ENCODE results near the gene GPRC5C. TPM values are rescaled to one million over a fixed set of nuclear protein-coding genes. Genes with fewer than 3 reads are reported as not detected.
A peak's percentile ranks its signal among the peaks of the same experiment; 100 is the strongest.

GPRC5C gene
- total RNA-seq, 4 donors from 2014 or later, result 11.5 to 29.0 (median 16.0) TPM

DNA sequence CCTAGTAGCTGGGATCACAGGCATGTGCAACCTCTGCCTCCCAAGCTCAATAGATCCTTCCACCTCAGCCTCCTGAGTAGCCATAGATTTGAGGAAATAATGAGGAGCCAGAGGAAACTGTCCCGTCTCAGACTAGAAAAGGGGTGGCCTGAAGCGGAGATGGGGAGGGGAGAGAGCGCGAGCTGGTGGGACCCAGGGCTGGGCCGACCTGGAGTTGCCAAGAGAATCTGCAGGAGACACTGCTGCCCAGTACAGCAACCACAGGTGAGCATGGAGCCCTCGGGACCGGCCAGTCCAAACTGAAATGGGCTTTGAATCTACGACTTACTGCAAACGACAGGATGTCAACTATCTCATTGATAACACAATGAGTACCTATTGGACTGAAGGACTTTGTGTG, 58.8 kb downstream of the GPRC5C start:
- DNase-seq (ENCODE audit: low spot score) (no peak), ATAC-seq (ENCODE audit: low FRiP score) (no peak)
- TF ChIP-seq, protein P1, sequence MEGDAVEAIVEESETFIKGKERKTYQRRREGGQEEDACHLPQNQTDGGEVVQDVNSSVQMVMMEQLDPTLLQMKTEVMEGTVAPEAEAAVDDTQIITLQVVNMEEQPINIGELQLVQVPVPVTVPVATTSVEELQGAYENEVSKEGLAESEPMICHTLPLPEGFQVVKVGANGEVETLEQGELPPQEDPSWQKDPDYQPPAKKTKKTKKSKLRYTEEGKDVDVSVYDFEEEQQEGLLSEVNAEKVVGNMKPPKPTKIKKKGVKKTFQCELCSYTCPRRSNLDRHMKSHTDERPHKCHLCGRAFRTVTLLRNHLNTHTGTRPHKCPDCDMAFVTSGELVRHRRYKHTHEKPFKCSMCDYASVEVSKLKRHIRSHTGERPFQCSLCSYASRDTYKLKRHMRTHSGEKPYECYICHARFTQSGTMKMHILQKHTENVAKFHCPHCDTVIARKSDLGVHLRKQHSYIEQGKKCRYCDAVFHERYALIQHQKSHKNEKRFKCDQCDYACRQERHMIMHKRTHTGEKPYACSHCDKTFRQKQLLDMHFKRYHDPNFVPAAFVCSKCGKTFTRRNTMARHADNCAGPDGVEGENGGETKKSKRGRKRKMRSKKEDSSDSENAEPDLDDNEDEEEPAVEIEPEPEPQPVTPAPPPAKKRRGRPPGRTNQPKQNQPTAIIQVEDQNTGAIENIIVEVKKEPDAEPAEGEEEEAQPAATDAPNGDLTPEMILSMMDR (IDR thresholded peaks at IDR 0.05), result no peak

DNA sequence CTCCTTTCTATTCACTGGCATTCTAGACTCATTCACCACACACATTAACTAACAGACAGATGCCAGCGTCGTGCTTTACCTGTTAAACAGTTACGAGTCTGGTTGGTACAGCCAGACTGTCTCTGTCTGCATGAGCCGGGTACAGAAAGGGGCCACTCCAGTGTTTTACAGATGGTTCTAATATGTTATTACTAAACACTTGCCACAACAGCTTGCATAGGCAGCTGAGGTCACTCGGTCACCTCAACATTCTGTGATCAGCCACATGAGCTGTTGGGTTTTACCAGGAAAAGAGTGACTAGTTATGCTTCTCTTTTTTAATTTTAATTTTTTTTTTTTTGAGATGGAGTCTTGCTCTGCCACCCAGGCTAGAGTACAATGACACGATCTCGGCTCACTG, 59.7 kb downstream of the GPRC5C start:
- DNase-seq (ENCODE audit: low spot score), result no peak
- ATAC-seq (ENCODE audit: low FRiP score), result no peak
- TF ChIP-seq, protein P1 (IDR thresholded peaks at IDR 0.05), result no peak

GRCh38 chr17:74493331-74493833, 61.5 kb downstream of the GPRC5C start:
- TF ChIP-seq, protein P1 (IDR thresholded peaks at IDR 0.05), result peak in 1 of 3 donors; percentile 55
- ATAC-seq (ENCODE audit: low FRiP score) (peak; percentile 78), DNase-seq (ENCODE audit: low spot score) (peak; percentile 71)

Small RNA genes within 50 kb of the gene (small RNA-seq; reads per million reads assigned to genes)
- gene RNA5SP448, result not detected

Other genes with a start within 250 kb of the GPRC5C start
- 100 to 1,000 TPM; 333 to 392 (median 362) TPM for gene RPL38, start 228.4 kb upstream of the GPRC5C start, total RNA-seq
- 1 to 10 TPM; 5.9 to 9.0 (median 7.9) TPM for gene TTYH2, start 218.5 kb upstream of the GPRC5C start, total RNA-seq
- not detected for gene DNAI2, start 157.9 kb upstream of the GPRC5C start, total RNA-seq
- gene KIF19, start 105.9 kb upstream of the GPRC5C start, total RNA-seq, result 1 to 10 TPM in 2 of 4 donors, under 1 TPM in 2; 0.72 to 2.4 (median 1.4) TPM
- gene BTBD17, start 70.2 kb upstream of the GPRC5C start, total RNA-seq, result under 1 TPM in 1 of 4 donors, not detected in 3; 0.36 TPM
- gene GPR142, start 64.6 kb upstream of the GPRC5C start, total RNA-seq, result not detected
- 10 to 100 TPM in 3 of 4 donors, 1 to 10 TPM in 1; 4.8 to 24.6 (median 16.6) TPM for gene CD300A, start 34.5 kb downstream of the GPRC5C start, total RNA-seq
- 10 to 100 TPM in 1 of 4 donors, 1 to 10 TPM in 1, under 1 TPM in 2; 0.63 to 14.1 (median 0.86) TPM for gene CD300LB, start 99.4 kb downstream of the GPRC5C start, total RNA-seq
- gene CD300C, start 114.0 kb downstream of the GPRC5C start, total RNA-seq, result 1 to 10 TPM; 1.6 to 9.4 (median 2.1) TPM
- not detected for gene CD300H, start 135.4 kb downstream of the GPRC5C start, total RNA-seq
- under 1 TPM in 1 of 4 donors, not detected in 3; 0.79 TPM for gene CD300LD, start 160.2 kb downstream of the GPRC5C start, total RNA-seq
- gene CD300E, start 191.7 kb downstream of the GPRC5C start, total RNA-seq, result 1 to 10 TPM; 1.6 to 9.2 (median 2.2) TPM